KMS-11 (cell line): Measurements from ENCODE around the gene OR2M2.

Source experiments
- H2AFZ ChIP-seq: fragments of 200-600 bp; sonication (generic); 2 replicates; pipeline ENCODE4 v1.6.1; 2016; ENCODE audit warnings: antibody characterized with exemption, mixed run types, low read depth
- H3K27ac ChIP-seq: fragments of 200-600 bp; sonication (generic); 2 replicates; pipeline ENCODE4 v1.6.1; 2016; ENCODE audit warnings: mild to moderate bottlenecking, mixed run types
- H3K27me3 ChIP-seq: fragments of 200-600 bp; sonication (generic); 2 replicates; pipeline ENCODE4 v1.6.1; 2017; ENCODE audit warnings: mild to moderate bottlenecking, low read depth, mixed run types, moderate library complexity; ENCODE audit not compliant: insufficient read depth
- H3K36me3 ChIP-seq: fragments of 200-600 bp; sonication (generic); 2 replicates; pipeline ENCODE4 v1.6.1; 2017; ENCODE audit warnings: mild to moderate bottlenecking, mixed run types; ENCODE audit not compliant: insufficient read depth
- H3K4me1 ChIP-seq: fragments of 200-600 bp; sonication (generic); 2 replicates; pipeline ENCODE4 v1.6.1; 2016; ENCODE audit warnings: mild to moderate bottlenecking, low read depth, mixed run types; ENCODE audit not compliant: poor library complexity, severe bottlenecking
- H3K4me2 ChIP-seq: fragments of 200-600 bp; sonication (generic); 2 replicates; pipeline ENCODE4 v1.7.0; 2016; ENCODE audit warnings: mild to moderate bottlenecking, mixed run types
- H3K4me3 ChIP-seq: fragments of 200-600 bp; sonication (generic); IDR thresholded peaks from 2 replicates; pipeline ENCODE4 v1.6.1; 2017; ENCODE audit warnings: low read depth, low read length, mixed read lengths; ENCODE audit not compliant: insufficient read depth
- H3K79me2 ChIP-seq: fragments of 200-600 bp; sonication (generic); 2 replicates; pipeline ENCODE4 v1.6.1; 2016; ENCODE audit warnings: low read depth, mixed run types; ENCODE audit not compliant: insufficient read depth
- H3K9ac ChIP-seq: fragments of 200-600 bp; sonication (generic); 2 replicates; pipeline ENCODE4 v1.6.1; 2016; ENCODE audit warnings: mild to moderate bottlenecking, mixed run types
- H4K20me1 ChIP-seq: fragments of 200-600 bp; sonication (generic); 2 replicates; pipeline ENCODE4 v1.6.1; 2016; ENCODE audit warnings: mild to moderate bottlenecking, mixed run types; ENCODE audit not compliant: insufficient read depth
- TF ChIP-seq, protein P1 (sequence below): fragments of 200-600 bp; sonication (generic); conservative IDR thresholded peaks from 2 replicates; pipeline ENCODE4 v1.6.1; 2017; ENCODE audit warnings: low read depth, mild to moderate bottlenecking, antibody characterized with exemption, low read length, moderate library complexity, mixed read lengths

OR2M2 gene

DNA sequence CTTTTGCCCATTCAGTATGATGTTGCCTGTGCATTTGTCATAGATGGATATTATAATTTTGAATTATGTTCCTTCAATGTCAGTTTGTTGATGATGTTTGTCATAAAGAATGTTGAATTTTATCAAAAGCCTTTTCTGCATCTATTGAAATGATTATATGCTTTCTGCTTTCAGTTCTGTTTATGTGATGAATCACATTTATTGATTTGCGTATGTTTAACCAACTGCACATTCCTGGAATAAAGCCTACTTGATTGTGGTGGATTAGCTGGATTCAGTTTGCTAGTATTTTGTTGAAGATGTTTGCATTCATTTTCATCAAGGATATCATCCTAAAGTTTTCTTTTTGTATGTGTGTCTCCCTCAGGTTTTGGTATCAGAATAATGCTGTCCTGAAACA is 50.9 kb downstream of the OR2M2 start:
- no peaks in the 10 kb centered on the region for H3K27me3 ChIP-seq
- no peak overlapping the region for H3K9ac ChIP-seq
- no peak overlapping the region for H3K4me3 ChIP-seq
- no peaks in the 10 kb centered on the region for H3K36me3 ChIP-seq
- no peak overlapping the region for H2AFZ ChIP-seq
- H3K27ac ChIP-seq: no peak overlapping the region
- TF ChIP-seq, protein P1, sequence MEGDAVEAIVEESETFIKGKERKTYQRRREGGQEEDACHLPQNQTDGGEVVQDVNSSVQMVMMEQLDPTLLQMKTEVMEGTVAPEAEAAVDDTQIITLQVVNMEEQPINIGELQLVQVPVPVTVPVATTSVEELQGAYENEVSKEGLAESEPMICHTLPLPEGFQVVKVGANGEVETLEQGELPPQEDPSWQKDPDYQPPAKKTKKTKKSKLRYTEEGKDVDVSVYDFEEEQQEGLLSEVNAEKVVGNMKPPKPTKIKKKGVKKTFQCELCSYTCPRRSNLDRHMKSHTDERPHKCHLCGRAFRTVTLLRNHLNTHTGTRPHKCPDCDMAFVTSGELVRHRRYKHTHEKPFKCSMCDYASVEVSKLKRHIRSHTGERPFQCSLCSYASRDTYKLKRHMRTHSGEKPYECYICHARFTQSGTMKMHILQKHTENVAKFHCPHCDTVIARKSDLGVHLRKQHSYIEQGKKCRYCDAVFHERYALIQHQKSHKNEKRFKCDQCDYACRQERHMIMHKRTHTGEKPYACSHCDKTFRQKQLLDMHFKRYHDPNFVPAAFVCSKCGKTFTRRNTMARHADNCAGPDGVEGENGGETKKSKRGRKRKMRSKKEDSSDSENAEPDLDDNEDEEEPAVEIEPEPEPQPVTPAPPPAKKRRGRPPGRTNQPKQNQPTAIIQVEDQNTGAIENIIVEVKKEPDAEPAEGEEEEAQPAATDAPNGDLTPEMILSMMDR: no peak
- H3K79me2 ChIP-seq: no peaks in the 10 kb centered on the region
- H3K4me2 ChIP-seq: no peak overlapping the region
- H4K20me1 ChIP-seq: no peaks in the 10 kb centered on the region
- no peaks in the 10 kb centered on the region for H3K4me1 ChIP-seq

DNA sequence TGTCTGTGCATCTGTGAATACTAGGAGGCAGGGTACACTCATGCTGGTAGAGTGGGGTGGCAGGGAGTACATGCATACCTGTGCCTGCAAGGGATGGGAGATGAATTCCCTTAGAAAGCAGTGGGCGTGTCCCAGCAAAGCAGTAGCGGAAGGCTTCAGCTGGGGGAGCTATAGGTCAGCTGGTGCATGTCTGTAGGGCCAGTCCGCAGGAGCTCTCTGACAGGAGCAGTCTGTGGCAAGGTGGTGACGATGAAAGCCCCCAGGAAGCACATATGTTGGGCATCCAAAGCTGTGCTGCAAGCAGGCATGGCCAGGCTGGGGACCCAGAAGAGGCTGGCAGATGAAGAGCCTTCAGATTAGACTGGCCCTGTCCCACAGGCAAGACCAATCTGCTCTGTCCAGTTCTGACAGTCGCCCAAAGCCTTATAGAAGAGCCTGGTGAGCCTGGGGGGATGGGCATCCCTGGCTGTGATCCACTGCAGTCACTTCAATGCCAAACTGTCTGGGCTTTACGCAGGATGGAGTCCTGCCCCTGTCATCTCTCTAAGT is 54.8 kb downstream of the OR2M2 start:
- Histone ChIP-seq H4K20me1 (no peaks in the 10 kb centered on the region), H3K36me3 (no peaks in the 10 kb centered on the region), H3K27ac (no peak overlapping the region), H3K4me1 (no peaks in the 10 kb centered on the region), H3K27me3 (no peaks in the 10 kb centered on the region), H3K9ac (no peak overlapping the region), H3K79me2 (no peaks in the 10 kb centered on the region), H3K4me2 (no peak overlapping the region), H3K4me3 (no peak overlapping the region), H2AFZ (no peak overlapping the region)
- TF ChIP-seq, protein P1: no peak
